Skeletal muscle tissue (tissue), 4 donors: ENCODE measurements around the gene AQP10. TPM values are rescaled to one million over a fixed set of nuclear protein-coding genes. Genes with fewer than 3 reads are reported as not detected.
"Not testable (repeated sequence)": the region's sequence is repeated elsewhere in the genome, so short reads cannot be mapped to it uniquely, and the experiment has no call there.

ENCODE experiments used
- H3K27ac ChIP-seq: one replicate; pipeline ENCODE4 v1.7.0; 2013; ENCODE audit warnings: mild to moderate bottlenecking, low read depth, low read length, inconsistent platforms
- H3K27me3 ChIP-seq, 3 donors: one replicate each; pipeline ENCODE4 v1.7.0; 2013; ENCODE audit warnings: low read length in 3 of 3; ENCODE audit not compliant: control insufficient read depth in 3 of 3, insufficient read depth in 3 of 3
- H3K36me3 ChIP-seq, 3 donors: one replicate each; pipeline ENCODE4 v1.7.0; 2013; ENCODE audit warnings: low read length in 3 of 3; ENCODE audit not compliant: control insufficient read depth in 3 of 3, insufficient read depth in 3 of 3
- H3K4me1 ChIP-seq, 3 donors: one replicate each; pipeline ENCODE4 v1.7.0; 2013; ENCODE audit warnings: low read length in 3 of 3, mild to moderate bottlenecking in 3 of 3; ENCODE audit not compliant: control insufficient read depth in 3 of 3, insufficient read depth in 3 of 3
- H3K4me3 ChIP-seq, 3 donors: one replicate each; pipeline ENCODE4 v1.7.0; 2013; ENCODE audit warnings: low read length in 3 of 3
- H3K9ac ChIP-seq, 3 donors: one replicate each; pipeline ENCODE4 v1.7.0; 2013; ENCODE audit warnings: low read length in 3 of 3, mild to moderate bottlenecking in 3 of 3, moderate library complexity in 2 of 3, low read depth in 1 of 3
- H3K9me3 ChIP-seq, 3 donors: one replicate each; pipeline ENCODE4 v1.7.0; 2013; ENCODE audit warnings: low read length in 3 of 3; ENCODE audit not compliant: control insufficient read depth in 3 of 3
- total RNA-seq: library from RNA; depleted of rRNA; stranded (reverse); fragments of >200 nt; gene quantifications from one replicate; pipeline ENCODE4 v1.2.3, GENCODE V29; 2014
- donor health status: Osteomylitis.

The AQP10 gene
- total RNA-seq, 1 donor from 2014 or later: not detected

- H3K27ac ChIP-seq: no peak overlapping the region
- no peaks in the 10 kb centered on the region for H3K9me3 ChIP-seq
- H3K4me1 ChIP-seq: peaks cover 10 to 18% (median 16%) of the 10 kb centered on the region in 3 donors
- H3K9ac ChIP-seq: peak overlapping the region; percentile 42 to 68 (median 57)
- H3K4me3 ChIP-seq: peak overlapping the region; percentile 55 to 73 (median 69)
- H3K36me3 ChIP-seq: peaks cover 0 to 6% (median 4%) of the 10 kb centered on the region in 3 donors
- peaks cover 0 to 21% (median 20%) of the 10 kb centered on the region in 3 donors for H3K27me3 ChIP-seq
Observed at GRCh38 chr1:154352581-154353459, 31.9 kb downstream of the AQP10 start.

DNA sequence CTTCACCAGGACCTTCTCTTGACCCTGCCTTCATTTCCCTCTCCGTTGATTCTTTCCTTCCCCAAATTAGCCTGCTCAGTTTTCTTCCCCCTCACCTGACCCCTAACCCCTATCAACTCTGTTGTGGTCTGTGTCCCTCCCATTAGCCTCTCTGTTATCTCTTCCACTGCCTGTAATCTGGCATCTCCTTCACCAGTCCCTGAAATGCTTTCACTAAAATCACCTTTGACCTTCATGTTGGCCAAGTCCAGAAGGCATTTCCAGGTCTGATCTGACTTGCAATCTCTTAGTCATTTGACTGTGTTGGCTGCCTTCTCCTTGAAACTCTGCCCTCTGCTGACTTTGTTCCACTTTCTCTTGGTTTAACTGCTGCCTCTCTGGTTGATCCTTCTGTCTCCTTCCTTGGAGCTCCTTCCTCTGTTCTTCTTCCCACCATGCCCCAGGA lies 32.6 kb downstream of the AQP10 start:
- Histone ChIP-seq H3K9ac (no peak overlapping the region), H3K9me3 (no peaks in the 10 kb centered on the region), H3K4me1 (peaks cover 10 to 18% (median 16%) of the 10 kb centered on the region in 3 donors), H3K36me3 (peaks cover 0 to 2% (median 1%) of the 10 kb centered on the region in 3 donors), H3K4me3 (peak overlapping the region; percentile 23 to 73 (median 55)), H3K27me3 (peaks cover 0 to 21% (median 20%) of the 10 kb centered on the region in 3 donors), H3K27ac (no peak overlapping the region)

- Histone ChIP-seq H3K27ac (no peak overlapping the region), H3K36me3 (no peaks in the 10 kb centered on the region), H3K4me3 (no peak overlapping the region), H3K9me3 (no peaks in the 10 kb centered on the region), H3K27me3 (peaks cover 0 to 21% (median 20%) of the 10 kb centered on the region in 3 donors), H3K9ac (no peak overlapping the region), H3K4me1 (peaks cover 10 to 18% (median 16%) of the 10 kb centered on the region in 3 donors)
Observed at GRCh38 chr1:154353966-154354365, 33.1 kb downstream of the AQP10 start.

DNA sequence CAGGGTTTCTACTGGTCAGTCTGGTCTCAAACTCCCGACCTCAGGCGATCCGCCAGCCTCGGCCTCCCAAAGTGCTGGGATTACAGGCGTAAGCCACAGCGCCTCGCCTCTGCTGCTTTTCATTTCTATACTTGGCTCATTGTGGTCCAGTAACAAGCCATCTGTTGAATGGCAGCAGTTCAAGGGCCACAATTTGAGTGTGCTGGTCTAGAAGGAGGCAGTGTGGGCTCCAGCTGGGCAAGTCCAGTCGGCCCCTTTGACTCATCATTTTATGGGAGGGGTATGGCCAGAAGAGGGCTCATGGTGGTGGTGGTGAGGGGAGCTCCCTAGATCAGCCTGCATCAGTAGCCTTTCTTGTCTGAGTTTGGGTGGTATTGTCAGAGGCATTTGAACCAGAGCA lies 37.6 kb downstream of the AQP10 start:
- Histone ChIP-seq H3K9ac (no peak overlapping the region), H3K36me3 (no peaks in the 10 kb centered on the region), H3K4me3 (no peak overlapping the region), H3K27me3 (peaks cover 0 to 3% (median 3%) of the 10 kb centered on the region in 3 donors), H3K9me3 (no peaks in the 10 kb centered on the region), H3K4me1 (peaks cover 0 to 3% (median 3%) of the 10 kb centered on the region in 3 donors), H3K27ac (no peak overlapping the region)

DNA sequence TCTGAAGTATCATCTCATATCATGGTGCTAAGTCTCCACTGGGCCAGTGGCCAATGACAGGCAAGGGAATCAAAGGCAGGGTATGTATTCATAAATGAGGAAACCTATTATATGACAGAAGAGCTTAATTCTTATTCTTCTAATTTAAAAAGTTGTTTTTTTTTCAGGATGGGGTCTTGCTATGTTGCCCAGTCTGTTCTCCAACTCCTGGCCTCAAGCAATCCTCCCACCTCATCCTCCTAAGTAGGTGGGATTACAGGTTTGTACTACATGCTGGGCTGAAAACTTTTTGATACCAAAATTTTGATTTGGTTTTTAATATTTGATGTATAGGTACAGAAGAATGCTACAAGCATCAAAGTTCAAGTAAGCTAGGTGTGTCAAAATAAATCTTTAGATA lies 39.4 kb downstream of the AQP10 start:
- Histone ChIP-seq H3K9me3 (no peaks in the 10 kb centered on the region), H3K27ac (no peak overlapping the region), H3K36me3 (no peaks in the 10 kb centered on the region), H3K4me1 (no peaks in the 10 kb centered on the region), H3K27me3 (peaks cover 0 to 3% (median 0%) of the 10 kb centered on the region in 3 donors), H3K9ac (no peak overlapping the region), H3K4me3 (no peak overlapping the region)

DNA sequence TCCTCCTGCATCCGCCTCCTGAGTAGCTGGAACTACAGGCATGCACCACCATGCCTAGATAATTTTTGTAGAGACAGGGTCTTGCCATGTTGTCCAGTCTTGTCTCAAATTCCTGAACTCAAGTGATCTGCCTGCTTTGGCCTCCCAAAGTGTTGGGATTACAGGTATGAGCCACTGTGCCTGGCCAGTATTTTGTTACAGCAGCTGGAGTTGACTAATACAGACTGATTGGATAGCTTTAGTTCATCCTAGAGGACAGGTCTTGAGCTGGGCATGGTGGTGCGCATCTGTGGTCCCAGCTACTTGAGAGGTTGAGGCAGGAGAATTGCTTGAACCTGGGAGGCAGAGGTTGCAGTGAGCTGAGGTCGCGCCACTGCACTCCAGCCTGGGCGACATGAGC lies 40.0 kb downstream of the AQP10 start:
- not testable (repeated sequence) for H3K9me3 ChIP-seq, H3K27me3 ChIP-seq, H3K27ac ChIP-seq, H3K36me3 ChIP-seq, H3K4me1 ChIP-seq, H3K9ac ChIP-seq, H3K4me3 ChIP-seq

DNA sequence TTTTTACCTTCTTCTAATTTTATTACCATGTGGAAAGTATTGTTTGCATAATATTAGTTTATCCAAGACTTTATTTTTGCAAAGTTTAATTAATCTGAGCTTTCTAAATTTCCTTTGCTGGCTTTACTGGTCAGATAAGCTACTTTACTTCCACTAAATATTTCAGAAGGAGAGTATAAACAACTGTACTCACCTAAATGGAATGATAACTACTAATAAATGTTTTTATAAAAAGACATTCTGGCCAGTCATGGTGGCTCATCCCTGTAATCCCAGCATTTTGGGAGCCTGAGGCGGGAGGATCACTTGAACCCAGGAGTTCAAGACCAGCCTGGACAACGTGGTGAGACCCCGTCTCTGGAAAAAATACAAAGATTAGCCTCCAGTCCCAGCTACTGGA lies 40.5 kb downstream of the AQP10 start:
- no peak overlapping the region for H3K9ac ChIP-seq
- peaks cover 0 to under 1% (median 0%) of the 10 kb centered on the region in 3 donors for H3K27me3 ChIP-seq
- no peak overlapping the region for H3K4me3 ChIP-seq
- no peak overlapping the region for H3K27ac ChIP-seq
- no peaks in the 10 kb centered on the region for H3K4me1 ChIP-seq
- no peaks in the 10 kb centered on the region for H3K36me3 ChIP-seq
- no peaks in the 10 kb centered on the region for H3K9me3 ChIP-seq

- Histone ChIP-seq H3K9me3 (no peaks in the 10 kb centered on the region), H3K9ac (no peak overlapping the region), H3K4me1 (no peaks in the 10 kb centered on the region), H3K27me3 (no peaks in the 10 kb centered on the region), H3K27ac (no peak overlapping the region), H3K36me3 (no peaks in the 10 kb centered on the region), H3K4me3 (no peak overlapping the region)
Observed at GRCh38 chr1:154371436-154371835, 50.5 kb downstream of the AQP10 start.

- H3K27ac ChIP-seq, H3K9ac ChIP-seq, H3K27me3 ChIP-seq, H3K36me3 ChIP-seq, H3K4me1 ChIP-seq, H3K4me3 ChIP-seq, H3K9me3 ChIP-seq: not testable (repeated sequence)
Observed at GRCh38 chr1:154373777-154374357, 53.0 kb downstream of the AQP10 start.
